GM18868 (cell line): ENCODE results near the gene AVEN.
"Not testable (repeated sequence)": the region's sequence is repeated elsewhere in the genome, so short reads cannot be mapped to it uniquely, and the experiment has no call there.

Experiments
- ATAC-seq: cut with Tn5 transposase; IDR thresholded peaks from one replicate; pipeline ENCODE4 v1.9.1; 2021; ENCODE audit warnings: mild to moderate bottlenecking, moderate library complexity; ENCODE audit not compliant: unreplicated experiment

AVEN gene

DNA sequence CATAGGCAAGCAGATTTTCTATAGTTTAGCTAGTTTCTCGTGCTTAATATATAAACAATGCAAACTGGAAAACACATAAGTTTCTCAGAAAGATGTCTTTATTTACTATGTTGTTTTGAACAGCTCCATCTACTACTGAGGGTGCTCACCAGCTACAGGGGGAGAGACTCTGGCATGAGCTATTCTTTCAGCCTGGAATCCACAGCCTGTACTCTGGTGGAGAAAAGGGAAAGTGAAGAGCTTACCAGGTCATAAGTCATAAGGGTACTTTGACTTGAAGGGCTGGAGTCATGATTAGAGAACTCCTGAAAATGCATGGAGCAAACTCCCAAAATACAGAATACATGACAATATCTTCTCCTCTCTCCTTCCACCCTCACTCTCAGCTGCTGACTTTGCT, 4.4 kb upstream of the AVEN start:
- ATAC-seq = no peak

DNA sequence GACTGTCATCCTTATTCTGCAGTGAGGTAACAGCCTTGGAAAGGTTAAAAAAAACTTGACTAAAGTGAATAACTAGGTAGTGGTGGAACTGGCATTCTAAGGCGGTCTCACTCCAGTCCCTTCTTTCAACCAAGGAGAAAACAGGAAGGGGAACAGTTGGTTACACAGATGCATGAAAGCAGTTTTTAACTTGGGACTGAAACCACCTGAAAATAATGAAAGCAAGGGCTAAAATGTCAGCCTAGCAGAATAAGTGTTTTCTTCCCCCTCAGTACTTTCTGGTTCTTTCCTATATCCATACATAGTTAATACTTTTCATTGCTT, 748 bp upstream of the AVEN start:
- ATAC-seq = peak; percentile 10

DNA sequence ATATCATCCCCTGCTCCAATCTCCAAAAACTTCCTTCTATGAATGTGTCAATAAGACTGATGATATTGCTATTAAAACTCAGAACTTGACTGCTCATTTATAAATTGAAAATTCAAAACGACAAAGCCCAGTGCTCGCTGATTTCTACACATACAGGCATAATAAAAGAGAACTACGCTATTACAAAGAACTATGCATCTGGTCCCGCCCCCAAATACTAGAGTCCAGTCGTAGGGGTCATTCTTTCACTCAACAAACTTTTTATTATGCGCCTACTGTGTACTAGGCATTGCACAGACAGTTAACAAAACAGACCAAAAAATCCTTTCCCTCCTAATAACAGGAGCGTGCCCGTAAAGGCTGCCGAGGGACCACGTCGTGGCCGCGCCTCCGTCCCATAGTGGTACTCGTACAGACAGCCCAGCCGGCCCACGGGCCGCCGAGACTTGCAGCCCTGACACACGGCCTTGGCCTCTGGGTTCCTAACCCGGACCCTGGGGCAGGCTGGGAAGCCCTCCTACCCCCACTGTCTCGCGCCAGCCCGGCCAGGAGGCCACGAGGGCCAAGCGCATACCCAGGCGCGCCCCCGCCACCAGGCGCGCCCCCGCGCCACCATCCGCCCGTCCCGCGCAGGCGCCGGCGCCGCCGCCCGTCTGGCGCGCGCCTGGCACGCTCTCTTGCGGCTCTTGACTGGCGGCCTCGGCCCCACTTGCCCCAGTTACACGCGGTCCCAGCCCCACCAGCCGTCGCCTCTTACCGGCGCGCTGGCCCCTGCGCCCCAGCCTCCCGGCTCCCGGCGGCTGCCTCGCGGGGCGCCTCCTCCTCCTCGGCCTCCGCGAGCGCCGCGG, 757 bp downstream of the AVEN start:
- peak; percentile 63 for ATAC-seq

DNA sequence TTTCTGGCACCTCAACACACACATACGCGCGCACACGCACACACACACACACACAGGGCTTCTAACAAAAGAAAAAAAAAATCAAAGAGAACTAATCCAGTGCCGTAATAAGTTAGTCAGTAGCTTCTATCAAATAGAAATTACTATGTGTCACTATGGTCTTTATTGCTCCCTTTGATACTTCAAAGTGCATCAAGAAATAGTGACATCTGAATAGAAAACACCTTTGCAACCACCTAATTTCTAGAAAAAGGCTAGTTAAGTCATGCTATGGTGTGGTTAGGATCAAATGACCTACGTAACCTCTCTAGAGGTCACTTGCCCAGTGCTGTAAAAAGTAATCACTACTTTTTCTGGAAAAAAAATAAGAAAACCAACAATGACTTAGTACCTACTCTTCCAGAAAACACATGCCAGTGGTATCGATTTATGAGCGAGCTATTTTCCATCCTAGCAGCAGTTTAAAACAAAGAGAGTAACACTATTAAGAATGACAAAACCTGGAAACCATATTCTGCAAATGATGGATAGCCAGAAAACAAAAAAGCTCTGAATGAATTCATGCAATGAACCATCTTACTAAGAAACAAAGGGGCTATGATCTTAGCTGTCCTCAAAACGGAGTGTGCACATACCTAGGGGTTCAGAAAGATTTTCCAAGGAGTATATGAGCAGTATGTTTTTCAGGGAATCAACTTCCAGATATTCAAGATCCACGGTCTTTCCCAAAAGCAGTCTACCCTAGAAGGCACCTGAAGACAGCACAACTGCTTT, 6.8 kb downstream of the AVEN start:
- no peak for ATAC-seq

DNA sequence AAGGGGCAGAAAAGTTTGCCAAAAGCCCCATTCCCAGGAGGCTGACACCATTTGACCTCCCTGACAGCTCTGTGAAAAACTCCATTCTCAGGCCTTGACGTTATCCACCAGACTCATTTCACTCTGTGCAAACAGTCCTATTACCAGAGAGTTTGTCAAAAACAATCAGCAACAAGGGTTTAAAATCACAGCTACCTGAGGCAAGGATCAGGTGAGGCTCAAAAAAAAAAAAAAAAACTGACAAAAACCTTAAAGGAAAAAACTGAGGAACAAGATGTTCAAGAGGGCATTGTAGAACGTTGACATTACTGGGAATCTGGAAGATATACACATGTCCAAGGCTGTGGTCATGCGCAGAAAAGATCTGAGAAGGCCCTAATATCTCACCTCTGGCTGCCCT, 11.4 kb downstream of the AVEN start:
- no peak for ATAC-seq

DNA sequence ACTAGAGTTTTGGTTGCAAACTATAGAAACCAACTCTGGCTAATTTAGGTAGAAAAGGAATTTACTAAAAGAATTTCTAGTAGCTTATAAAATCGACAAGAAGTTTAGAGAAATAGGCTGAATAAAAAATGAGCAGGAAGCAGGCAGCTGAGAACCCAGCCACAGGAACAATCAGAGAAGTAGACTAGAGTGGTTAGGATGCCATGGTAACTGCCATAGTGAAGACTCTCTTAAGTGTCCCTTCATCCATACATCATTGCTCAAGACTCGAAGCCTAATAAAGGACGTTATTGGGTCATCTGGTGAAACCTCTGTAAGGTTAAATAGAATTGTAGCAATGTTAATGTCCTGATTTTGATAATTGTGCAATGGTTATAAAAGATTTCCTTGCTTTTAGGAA, 13.8 kb downstream of the AVEN start:
- no peak for ATAC-seq

DNA sequence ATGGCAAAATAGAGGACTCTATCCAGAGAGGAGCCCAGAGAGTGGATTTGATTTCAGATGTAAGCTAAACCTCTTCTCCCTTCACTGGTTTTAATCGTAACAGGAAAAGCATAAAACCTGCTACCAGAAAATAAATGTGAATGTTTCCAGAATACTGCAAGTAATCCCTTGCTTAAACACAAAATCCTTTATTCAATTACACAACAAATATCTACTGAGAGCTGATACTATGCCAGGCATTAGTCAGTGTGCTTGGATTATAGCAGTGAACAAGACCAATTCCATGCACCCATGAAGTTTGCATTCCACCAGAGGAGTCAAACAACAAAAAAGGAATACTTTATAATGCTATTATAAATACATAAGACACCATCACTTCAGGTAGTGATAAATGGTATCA, 15.1 kb downstream of the AVEN start:
- no peak for ATAC-seq

DNA sequence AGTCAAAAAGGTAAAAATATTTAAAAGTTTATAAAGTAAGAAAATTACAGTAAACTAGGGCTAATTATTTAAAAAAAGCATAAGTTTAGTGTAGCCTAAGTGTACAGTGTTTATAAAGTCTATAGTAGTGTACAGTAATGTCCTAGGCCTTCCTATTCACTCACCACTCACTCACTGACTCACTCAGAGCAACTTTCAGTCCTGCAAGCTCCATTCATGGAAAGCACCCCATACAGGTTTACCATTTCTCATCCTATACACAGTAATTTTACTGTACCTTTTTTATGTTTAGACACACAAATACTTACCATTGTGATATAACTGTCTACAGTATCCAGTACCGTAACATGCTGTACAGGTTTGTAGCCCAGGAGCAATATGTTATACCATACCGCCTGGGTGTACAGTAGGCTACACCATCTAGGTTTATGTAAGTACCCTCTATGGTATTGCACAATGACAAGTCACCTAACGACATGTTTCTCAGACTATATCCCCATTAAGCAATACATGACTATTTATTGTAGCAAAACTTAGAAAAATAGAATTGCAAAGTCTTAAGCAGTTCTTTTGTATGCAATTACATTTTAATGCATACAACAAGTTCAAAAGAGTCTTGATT, 19.5 kb downstream of the AVEN start:
- no peak for ATAC-seq

DNA sequence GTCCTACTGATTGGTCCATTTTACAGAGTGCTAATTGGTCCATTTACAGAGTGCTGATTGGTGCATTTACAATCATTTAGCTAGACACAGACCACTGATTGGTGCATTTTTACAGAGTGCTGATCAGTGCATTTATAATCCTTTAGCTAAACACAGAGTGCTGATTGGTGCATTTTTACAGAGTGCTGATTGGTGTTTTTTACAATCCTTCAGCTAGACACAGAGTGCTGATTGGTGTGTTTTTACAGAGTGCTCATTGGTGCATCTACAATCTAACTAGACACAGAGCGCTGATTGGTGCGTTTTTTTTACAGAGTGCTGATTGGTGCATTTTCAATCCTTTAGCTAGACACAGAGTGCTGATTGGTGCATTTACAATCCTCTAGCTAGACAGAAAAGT, 20.3 kb downstream of the AVEN start:
- ATAC-seq = not testable (repeated sequence)

DNA sequence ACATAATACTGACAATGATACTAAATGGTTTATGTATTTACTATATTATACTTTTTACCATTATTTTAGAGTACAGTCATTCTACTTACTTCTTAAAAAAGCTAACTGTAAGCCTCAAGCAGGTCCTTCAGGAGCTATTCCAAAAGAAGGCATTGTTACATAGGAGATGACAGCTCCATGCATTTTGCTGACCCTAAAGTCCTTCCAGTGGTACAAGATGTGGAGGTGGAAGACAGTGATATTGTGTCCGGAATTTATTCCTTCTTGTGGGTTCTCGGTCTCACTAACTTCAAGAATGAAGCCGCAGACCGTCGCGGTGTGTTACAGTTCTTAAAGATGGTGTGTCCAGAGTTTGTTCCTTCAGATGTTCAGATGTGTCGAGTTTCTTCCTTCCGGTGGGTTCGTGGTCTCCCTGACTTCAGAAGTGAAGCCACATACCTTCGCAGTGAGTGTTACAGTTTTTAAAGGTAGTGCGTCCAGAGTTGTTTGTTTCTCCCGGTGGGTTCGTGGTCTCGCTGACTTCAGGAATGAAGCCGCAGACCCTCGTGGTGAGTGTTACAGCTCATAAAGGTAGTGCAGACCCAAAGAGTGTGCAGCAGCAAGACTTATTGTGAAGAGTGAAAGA, 20.9 kb downstream of the AVEN start:
- no peak for ATAC-seq

DNA sequence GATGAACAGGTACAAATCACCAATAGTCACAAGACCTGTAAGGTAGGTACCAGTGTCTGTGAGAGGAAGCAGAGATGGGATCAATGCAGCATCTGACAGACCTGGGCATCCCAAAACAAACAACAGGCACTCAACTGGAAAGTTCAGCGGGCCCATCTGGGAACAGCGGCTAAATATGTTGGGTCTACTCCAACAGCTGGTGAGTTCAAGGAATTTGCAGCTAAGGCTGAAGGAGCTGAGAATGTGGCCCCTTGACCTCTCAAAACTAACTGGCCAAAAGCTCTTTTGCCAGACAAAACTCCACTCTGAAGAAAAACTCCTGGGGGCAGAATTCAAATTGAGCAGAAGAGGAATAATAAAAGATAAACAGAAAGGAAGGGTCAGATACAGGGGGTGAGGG, 24.4 kb downstream of the AVEN start:
- no peak for ATAC-seq

DNA sequence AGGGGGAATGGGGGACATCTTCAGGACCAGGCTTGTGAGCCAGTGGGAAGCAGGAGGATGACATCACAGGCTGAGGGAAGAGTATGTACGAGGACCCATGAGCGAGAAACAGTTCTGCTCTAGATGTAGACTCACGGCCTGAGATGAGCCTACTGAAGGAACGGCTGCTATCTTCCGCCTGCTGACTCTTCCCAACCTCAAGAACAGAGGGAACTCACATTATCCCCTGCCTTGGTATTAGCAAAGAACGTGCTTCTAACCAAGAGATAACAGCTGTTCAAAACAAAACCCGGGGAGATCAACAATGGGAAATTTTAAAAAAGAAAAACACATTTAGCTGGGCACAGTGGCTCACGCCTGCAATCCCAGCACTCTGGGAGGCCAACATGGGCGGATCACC, 25.3 kb downstream of the AVEN start:
- ATAC-seq = no peak

DNA sequence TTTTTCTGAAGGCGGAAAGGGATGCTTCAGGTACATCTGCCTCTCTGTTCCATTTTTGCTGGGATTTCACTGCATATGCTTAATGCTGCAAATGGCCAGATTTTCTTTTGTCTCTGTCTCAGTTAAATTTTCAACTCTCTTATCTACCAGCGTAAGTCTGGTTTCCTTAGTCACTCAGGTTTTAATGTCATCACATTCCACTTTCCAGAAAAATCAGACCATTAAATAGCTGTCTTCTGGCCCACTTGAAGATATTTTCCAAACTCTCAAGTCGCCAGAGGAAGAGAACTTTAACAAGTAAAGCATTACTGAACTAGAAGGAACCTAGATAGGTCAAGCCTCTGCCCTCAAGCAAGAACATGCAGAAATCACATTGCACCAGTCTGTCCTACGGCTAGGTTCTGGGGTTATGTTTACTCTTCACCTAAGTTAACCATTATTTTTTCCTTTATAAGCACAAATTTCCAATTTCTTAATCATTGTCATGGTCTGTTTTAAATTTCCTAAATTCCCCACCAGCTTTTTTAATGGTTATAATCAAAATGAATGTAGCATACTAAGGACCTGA, 26.5 kb downstream of the AVEN start:
- no peak for ATAC-seq

DNA sequence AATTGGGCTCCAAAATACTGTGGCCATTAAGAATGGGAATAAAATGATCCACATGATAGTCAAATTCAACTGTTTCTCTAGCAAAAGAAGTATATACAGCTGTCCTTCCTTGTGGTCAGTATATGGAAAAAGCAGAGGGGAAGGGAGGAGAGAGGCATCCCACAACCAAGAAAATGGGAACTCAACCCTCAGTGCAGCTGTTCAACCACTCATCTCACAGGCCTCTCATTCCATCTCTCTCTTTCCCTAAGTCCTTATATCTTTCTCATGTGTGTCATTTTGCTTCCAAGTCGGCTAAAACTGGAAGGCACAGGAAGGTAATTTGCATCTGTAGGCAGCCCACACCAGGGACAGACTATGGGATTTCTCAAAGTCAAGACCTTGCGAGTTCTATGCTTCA, 27.5 kb downstream of the AVEN start:
- no peak for ATAC-seq

DNA sequence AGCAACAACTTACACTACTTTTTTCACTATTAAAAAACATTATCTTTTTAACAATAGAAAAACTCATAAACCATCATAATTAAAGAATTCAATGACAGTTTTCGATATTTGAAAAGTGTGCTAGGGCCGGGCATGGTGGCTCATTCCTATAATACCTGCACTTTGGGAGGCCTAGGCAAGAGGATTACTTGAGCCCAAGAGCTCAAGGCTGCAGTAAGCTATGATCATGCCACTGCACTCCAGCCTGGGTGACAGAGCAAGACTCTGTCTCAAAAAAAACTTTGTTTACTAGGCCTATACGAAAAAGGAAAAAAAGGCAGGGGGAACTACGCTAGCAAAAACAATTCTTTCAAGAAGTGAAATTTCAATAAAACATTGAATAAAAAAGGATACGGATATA, 28.1 kb downstream of the AVEN start:
- ATAC-seq = no peak

DNA sequence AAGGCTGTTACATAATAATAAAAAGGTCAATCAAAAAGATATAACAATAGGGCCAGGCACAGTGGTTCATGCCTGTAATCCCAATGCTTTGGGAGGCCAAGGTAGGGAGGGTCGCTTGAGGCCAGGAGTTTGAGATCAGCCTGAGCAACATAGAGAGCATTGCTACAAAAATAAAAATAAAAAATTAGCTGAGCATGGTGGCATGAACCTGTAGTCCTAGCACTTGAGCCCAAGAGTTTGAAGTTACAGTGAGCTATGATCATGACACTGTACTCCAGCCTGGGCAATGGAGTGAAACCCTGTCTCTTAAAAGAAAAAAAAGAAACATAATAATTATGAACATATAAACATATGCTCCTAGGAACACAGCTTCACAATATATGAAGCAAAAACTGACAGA, 29.3 kb downstream of the AVEN start:
- ATAC-seq = no peak

DNA sequence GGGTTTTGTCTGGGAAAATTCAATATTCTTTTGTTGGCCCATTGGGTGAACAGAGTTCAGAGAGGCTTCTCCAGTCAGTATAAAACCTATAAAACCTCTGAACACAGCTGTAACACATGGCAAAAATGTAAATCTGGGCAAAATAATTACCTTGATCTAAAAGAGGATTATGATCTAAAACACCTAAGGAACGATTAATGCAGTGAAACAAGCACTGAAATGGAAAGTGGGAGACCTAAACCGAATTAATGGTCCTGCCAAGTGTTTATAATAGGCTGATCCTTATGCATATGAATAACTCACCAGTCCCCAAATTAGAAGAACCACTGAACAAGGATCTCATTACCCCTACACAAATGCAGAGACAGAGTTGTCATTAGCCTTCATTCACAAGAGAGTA, 32.6 kb downstream of the AVEN start:
- ATAC-seq = no peak

DNA sequence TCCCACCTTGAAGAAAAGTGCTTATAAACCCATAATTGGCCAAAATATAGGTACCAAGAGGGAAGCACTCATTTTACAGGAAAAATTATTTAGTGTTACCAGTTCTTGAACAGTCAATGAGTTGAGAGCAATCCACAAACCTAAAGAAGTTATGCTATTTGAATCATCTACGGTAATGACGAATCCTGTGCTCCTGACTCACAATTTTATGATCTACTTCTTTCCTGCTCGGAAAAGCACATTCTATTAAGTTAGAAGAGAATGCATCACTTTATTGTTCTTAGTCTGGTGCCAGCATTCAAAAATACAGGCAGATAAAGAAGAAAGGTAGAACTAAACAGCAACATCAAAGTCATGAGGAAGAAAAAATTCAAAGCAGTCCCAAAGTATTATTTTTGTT, 37.5 kb downstream of the AVEN start:
- ATAC-seq = no peak

DNA sequence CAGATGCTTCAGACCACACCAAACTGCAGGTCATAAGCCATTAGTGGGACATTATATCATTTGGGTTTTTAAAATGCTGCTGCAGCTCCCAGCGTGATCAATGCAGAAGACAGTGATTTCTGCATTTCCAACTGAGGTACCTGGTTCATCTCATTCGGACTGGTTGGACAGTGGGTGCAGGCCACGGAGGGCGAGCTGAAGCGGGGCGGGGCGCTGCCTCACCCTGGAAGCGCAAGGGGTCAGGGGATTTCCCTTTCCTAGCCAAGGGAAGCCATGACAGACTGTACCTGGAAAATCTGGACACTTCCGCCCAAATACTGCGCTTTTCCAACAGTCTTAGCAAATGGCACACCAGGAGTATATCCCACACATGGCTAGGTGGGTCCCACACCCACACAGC, 43.3 kb downstream of the AVEN start:
- ATAC-seq = not testable (repeated sequence)

DNA sequence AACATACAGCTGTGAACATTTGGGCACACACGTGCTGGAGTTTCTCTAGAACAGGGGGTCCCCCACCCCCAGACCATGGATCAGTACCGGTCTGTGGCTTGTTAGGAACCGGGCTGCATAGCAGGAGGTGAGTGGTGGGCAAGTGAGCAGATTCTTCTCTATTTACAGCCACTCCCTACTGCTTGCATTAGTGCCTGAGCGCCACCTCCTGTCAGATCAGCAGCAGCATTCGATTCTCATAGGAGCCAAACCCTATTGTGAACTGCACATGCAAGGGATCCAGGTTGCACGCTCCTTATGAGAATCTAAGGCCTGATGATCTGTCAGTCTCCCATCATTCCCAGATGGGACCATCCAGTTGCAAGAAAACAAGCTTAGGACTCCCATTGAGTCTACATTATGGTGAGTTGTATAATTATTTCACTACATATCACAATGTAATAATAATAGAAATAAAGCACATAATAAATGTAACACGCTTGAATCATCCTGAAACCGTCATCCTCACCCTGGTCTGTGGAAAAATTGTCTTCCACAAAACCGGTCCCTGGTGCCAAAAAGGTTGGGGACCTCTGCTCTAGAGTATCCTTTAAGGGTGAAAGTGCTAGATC, 44.9 kb downstream of the AVEN start:
- no peak for ATAC-seq

DNA sequence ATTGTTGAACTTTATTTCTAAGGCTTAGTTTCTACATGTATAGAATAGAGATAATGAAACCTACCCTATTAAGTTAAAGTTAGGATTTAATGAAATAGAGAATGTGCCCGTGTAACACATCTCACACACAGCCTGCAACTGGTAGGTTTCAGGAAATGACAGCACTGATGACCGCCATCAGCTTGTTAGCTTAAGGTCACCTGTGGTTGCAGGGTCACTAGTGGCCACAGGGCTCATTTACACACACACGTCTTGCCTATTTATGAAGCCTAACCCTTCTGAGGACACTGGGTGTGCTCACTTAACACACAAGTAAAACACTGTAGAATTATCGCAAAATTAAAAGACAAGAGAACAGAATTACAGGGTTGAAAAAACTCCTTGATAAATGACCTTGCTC, 50.6 kb downstream of the AVEN start:
- no peak for ATAC-seq
